Bone marrow (tissue), 2 donors: ENCODE results near the gene FAR2.
A peak's percentile ranks its signal among the peaks of the same experiment; 100 is the strongest.
"Not testable (repeated sequence)": the region's sequence is repeated elsewhere in the genome, so short reads cannot be mapped to it uniquely, and the experiment has no call there.

ENCODE experiments used
- DNase-seq, 2 donors: peaks; one replicate each; lab custom pipeline; 2025; lab: John Stamatoyannopoulos, UW

The FAR2 gene

DNA sequence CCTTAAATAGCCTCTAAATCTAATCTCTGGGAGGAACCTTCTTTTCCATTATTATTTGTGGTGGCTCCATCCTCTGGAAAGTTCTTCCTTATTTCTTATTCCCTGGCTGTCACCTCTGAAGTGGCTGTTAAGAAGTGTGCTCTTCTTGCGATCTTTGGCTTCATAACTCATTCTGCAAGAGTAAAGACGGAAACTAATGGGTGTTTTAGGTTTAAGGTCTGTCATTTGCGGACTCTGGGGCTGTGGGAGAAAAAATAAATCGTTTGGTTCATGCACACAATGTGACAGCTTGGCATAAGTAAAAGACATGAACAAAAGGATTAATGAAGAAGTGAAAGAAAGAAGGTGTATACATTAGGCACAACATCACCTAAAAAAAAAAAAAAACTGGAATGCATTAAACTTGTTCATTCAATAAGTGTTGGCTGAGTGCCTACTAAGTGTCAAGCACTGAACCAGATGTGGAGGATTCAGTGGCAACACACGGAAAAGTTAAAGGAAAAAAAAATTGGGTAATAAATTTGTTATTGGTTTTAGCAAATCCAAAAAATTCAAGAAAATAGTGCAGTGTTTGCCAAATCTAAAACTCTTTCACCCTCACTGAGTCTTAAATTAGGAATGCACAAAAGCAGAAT, 132.4 kb downstream of the FAR2 start:
- DNase-seq: no peak

DNA sequence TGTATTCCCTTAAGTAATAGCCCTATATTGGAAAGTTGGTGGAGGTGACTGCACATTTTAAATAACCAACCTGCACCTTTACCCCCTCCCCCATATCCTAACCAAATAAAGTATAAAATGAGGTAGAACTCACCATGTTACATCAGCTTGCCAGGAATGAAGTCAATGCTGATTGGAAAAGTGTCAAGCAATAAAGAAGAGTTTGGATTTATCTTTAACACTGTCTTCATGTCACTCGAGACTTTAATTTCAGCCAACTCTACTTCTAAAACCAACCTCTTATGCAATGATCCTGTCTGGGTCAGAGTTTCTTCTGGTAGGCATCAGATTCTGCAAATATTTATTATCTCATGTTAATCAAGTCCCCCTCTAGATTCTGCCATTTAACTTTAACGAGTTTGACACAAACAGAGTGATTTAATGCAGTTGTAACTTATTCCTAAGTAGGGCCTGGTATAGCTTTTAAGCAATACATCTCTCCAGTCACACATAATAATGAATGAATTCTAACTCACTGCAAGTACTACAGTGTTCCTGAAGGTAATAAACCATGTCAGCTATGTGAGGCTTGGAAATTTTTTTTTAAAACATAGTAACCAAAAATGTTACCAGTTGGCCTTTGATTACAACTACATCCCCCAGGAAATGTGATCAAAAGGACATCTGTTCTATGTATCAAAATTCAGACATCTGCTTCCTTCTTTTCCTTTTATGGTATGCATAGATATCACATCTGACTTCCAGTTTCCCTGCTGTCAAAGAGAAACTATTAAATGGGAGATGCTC, 133.1 kb downstream of the FAR2 start:
- peak in 1 of 2 donors; percentile 96 for DNase-seq

DNA sequence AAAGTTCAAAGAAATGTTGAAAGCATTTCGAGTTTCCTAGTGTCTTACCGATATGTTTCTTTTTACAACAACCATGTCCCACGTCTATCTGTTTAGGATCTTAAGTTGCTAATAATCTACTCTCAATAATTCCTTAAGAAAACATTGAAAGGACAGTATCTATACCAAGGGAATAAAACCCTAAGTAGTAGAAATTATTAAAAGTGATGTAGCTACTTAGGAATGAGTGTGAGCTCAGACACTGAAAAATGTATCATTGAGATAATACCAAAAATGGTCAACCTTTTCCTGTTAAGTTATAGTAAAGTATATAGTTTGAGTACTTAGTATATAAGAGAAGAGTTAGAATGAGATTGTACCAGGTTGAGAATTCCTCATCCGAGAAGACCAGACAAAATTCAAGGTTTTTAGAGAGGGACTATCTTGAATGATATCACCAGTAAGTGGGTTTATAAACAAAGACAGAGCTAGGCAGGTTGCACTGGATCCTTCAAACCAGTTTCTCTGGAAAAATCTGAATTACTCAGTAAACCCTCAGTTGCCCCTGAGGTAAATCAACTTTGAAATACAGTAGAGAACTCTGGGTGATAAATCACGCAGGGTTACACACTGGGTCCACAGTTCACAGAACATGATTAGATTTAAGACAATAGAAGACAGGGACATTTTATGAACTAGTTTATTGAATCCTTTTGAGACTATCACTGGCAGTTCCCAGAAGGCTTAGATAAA, 135.1 kb downstream of the FAR2 start:
- no peak for DNase-seq

DNA sequence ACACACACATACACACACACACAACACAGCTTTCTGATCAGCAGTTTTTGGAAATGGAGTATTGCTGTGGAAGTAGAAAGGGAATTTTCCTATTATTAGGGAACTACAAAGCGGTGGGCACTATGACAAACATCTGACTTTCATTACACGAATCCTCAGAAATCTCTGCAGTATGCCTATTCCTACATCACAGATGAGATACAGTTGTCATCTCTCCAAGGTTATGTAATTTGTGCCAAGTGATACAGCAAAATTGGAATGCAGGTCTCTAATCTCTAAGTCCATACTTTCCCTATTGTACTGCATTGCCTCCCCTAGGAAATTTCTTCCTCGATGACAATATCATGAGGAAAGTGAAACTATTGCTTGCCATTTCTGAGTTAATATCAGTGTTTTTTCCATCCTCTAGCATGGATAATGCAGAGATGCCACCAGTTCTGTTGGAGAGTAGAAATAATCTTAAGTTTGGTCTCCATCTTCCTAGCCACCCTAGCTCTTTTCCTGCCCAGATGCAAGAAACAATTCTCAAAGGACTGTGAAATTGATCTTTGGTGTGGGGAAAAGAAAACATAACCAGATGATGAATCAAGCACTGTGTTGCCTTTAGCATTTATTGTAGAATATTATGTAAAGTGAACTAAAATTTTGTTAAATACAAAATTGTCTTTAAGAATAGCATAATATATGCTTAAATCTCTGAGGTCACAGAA, 137.2 kb downstream of the FAR2 start:
- DNase-seq: no peak

DNA sequence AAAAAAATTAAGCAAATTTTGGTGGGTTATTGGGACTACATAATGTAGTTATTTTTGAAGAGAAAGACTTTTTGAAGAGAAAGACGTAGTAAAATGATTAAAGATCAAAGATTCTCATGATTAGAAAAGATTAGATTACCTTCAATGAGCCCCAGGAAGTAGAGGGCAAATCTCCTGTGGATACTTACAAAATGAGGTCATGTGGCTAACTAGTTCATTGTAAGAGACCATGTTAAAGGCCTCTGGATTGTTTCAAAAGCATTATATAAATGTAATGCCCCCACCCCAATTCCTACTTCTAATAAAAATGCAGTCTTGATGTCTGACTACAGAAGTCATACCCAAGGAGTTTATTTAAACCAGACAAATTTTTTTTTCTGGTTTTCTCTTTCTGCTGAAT, 138.5 kb downstream of the FAR2 start:
- no peak for DNase-seq

DNA sequence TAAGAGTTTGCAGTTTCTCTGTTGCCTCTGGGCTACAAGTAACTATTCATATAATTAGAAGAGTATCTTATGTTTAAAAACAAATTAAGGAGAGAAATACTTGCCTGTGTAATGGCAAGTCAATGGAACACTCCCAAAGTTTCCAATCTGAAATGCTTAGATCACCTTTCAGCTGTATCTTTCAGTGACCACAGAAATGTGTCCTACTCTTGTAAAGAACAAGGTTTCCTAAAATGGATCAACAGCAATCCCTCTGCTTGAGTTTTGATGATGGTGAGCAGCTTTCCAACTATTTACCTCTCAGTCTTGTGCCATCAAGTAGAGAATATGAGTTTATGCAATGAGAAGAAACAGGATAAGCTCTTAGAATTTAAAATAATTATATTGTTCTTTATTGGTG, 139.0 kb downstream of the FAR2 start:
- no peak for DNase-seq

DNA sequence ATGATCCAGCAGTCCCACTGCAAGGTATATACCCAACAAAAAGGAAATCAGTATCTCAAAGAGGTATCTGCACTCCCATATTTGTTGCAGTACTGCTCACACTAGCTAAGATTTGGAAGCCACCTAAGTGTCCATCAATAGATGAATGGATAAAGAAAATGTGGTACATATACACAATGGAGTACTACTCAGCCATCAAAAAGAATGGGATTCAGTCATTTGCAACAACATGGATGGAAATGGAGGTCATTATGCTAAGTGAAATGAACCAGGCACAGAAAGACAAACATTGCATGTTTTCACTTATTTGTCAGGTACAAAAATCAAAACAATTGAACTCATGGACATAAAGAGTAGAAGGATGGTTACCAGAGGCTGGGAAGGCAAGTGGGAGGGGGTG, 141.4 kb downstream of the FAR2 start:
- DNase-seq: not testable (repeated sequence)

DNA sequence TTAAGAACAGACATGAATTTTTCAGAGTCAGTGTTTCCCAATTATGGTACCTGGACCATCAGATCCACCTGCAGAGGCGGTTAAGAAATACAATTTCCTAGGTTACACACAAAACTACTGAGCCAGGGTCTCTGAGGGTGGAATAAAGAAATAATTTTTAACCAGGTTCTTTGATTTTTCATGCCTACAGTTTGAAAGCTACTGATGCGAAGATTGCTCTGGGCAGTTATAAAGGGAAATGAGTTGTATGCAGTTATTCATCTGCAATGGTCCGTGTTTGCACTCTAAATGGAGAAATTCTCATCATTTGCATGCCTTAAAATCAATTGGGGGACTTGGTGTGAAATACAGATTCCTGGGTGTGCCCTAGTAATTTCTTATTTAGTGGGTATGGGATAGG, 142.1 kb downstream of the FAR2 start:
- DNase-seq: no peak

DNA sequence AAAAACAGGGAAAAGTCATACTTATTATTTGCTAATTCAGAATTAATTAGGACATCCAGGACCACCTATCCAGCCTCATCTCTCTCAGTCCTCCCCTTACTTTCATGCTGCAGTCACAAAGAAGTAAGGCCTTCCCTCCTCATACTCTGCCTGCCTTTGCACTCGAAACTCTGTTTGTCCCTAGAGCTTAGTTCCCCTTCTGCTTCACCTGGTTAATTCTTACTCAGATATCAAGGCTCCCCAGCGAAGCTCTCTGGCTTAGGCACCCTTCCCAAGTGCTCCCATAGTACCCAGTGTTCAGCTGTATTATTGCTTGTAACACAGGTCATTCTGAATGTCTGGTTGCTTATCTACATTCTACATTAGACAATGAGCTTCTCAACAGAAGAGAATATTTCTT, 150.6 kb downstream of the FAR2 start:
- peak in 1 of 2 donors; percentile 63 for DNase-seq

DNA sequence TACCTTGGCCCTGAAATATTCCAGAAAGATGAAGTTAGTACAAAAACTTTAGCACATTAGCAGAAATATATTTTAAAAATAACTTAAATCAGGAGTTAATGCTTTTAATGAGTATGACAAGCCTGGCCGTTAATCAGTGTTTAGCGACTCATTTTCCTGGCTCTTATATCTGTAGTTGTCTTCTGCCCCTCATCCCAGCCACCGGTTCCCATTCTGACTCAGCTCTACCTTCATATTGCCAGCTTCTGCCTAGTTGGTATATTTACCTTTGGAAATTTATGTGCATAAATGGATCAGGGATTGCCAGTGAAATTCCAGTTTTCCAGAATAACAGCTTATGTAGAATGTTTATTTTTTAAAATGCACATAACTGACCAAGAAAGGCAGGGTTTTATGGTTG, 152.0 kb downstream of the FAR2 start:
- DNase-seq: no peak

DNA sequence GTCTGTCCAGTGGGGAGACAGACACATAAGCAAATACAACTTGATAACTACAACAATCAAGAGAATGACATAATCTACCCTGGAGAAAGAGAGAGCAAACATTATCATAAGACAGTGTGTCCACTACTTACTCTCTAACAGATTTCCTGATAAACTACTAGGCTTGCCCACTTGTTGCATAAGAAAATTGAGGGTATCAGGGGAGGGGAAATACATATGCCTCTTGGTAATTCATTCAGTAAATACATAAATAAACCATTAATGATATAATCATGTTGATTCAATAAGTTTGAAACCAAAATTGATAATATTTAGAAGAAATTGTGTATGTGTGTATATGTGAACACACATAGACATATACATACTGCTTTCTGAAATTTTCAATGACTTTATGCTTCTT, 155.3 kb downstream of the FAR2 start:
- no peak for DNase-seq

DNA sequence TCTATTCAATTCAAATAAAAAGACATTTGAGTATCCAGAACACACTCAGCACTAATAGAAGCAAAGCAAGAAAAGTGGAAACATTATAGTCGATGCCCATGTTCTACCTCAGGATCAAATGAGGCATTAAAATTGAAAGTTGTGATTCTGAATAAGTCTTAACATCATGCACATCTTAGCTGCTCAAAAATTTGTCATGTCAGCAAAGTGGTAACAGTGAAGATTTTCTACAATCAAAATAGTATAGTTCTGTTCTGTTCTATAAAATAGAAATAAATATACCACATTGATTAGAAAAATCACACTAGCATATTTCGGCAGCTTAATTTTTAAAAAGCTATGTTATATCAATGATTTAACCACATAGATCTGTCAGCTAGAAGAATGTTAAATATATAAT, 157.2 kb downstream of the FAR2 start:
- no peak for DNase-seq

DNA sequence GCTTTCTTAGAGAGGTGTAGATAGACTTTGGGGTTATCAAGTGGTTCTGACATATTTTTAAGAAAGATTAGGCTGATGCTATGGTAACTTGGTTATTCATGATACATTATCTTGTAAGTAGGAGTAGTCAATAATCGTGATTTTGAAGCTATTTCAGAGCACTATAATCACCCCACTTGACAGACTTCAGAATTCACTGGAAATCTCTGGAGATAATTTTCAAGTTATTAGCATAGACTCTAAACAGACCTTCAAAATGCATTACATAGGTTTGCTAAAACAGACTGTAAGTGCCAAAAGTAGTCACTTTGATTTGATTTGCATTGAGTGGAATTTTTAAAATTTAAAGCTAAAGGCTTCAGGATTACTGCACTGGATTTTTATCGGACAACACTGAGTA, 157.6 kb downstream of the FAR2 start:
- DNase-seq: no peak

DNA sequence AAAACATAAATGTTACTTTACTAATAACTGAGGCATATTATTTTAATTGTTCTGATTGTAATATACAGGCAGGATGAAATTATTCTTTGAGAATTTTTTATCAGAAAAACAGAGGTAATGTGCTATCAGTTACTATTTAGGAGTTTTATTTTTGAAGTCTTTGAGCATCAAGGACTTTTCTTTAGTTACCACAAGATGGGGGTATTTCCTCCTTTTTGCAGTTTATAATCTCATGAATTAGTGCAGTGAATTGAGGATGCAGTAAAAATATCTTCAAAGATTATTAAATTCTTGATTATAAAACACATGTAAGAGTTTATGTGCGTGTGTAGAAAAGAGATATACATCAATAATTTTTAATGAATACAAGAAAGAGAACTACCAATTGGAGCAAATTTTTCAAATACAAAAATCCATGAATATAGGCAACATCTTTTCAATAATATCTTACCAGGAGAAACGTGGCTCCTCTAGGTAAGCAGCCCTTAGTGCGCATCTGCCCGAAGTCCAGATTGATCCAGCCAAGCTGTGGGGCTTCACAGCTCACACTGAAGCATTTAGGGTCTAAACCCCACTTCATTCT, 160.3 kb downstream of the FAR2 start:
- peak in 1 of 2 donors; percentile 15 for DNase-seq

DNA sequence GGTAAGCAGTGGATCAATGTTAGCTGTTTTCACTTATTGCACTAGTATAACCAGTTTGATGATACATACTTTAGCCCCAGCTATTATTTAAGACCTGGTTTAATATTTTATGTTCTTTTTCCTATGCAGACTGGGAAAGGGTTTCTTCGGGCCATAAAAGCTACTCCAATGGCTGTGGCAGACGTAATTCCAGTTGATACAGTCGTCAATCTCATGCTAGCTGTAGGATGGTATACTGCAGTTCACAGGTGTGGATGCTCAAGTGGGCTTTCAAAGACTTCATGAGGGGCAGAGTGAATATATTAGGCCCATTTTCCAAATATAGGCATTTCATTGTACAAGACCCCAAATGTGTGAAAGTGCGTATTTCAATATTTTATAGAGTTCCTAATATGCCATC, 161.8 kb downstream of the FAR2 start:
- no peak for DNase-seq

DNA sequence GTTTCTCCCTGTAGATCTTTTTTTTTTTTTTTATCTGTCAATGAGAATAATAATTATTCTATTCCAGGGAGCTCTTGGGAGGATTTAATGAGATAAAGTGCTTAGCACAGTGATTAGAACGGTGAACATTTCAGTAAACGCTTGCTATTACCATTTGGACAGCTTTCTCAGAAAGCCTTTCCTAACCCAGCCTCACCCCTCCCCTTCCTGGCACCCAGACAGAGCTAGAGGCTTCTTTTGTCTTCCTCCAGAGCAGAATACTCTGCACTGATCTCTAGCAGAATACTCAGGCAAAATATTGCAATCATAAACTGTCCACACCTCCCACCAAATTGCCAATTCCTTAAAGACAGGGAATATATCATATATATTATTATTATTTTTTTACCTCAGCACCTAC, 165.3 kb downstream of the FAR2 start:
- DNase-seq: no peak

DNA sequence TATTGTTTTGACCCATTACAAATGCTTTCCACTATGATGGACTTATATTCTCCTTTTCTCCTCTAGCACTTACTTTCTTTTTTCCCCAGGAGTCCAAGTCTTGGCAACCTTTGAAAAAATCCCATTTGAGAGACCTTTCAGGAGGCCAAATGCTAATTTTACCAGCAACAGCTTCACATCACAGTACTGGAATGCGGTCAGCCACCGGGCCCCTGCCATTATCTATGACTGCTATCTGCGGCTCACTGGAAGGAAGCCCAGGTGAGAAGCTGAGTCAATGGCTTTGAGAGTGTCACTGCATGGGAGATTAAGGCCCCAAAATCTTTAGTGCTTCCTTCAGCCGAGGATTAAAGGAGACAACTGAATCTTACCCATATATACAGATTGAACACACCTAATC, 167.7 kb downstream of the FAR2 start:
- DNase-seq: no peak

DNA sequence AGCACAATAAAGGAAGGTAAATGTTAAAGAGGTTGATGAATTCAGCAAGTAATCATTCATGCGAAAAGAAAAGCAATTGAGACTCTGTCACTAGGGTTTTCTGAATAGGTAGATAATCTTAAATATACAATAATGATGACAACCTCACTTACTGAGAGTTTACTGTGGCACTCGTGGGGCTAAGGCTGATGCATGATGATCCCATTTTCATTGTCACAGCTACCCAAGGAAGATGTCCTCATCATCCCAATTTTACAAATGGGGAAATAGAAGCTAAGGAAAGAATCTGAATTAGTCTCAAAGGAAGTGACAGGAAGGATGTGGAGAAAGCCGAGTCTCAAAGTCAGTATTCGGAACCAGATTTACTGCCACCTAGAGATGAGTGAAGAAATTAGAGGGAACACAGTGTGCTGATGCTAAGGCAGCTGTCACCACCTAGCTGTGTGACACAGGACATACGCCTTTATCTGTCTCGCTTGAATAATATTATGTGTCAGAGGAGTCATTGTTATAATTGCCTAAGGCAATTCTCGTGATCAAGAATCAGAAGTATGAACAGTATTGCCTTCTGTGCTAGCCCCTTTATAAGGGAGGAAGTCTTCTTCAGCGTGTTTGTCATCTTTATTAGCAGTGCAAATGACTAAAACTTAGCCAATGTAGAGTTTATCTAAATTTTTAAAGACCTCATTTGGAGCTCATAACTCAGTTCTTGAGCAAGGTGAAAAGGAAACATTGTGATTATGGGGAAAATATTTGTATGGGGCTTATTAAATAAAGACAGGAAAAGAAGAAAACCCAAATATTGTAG, 168.7 kb downstream of the FAR2 start:
- peak in 1 of 2 donors; percentile 91 for DNase-seq

DNA sequence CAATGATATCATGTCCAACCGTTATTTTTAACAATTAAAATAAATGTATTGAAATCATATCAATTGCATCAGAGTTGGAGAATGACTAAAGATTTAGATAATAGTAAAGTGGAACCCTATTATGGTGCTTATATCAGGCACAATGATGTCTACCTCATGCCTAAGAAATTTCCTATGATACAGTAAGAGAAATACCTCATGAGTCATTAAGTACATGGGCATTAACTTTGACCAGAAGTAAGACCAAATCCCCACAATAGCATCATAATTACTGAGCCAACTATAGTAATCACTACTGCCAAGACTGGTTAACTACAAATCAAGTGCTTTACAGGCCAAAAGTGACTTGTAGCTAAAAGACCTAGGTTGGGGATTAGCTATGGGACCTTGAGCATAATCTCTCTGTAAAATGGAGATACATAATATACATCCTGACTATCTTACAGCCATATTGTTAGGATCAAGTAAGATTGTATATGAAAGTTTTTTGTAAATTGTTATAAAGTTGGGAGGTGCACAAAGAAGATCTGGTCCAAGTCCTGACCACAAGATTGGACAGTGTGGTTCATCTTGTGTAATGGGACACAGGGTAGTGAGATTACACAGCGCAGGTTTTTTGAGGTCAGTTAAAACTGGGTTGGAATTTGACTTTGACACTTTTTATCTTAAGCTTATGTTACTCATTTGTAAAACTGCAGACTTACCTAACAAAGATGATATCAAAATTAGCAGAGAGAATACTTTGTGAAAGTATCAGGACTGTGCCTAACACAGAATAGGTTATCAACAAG, 171.4 kb downstream of the FAR2 start:
- DNase-seq: no peak

DNA sequence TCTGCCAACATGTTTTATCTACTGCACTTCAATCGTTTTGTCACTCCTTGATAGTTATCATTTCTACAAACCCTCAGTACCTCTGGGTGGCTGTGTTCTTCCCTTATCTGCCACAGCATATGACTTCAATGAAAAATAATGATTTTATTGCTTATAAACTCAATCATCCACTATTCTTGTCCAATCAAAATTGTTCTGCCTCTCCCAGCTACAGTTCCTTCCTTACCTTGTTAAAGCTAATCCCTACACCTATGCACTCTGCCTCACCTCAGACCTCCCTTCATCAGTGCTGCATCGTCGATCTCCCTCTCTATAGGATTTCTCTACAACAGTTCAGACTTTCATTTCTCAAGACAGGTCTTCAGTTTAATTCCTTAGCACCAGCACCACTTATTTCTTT, 173.1 kb downstream of the FAR2 start:
- no peak for DNase-seq
